A549 (cell line): Measurements from ENCODE around the gene HNRNPH1.

Source experiments
- CHD2 ChIP-seq: fragments of 150-350 bp; IDR thresholded peaks from 2 replicates; pipeline ENCODE4 v1.6.1; 2014; ENCODE audit warnings: low read length; ENCODE audit not compliant: partially characterized antibody
- CTCF ChIP-seq: fragments of >200 bp; sonication (Bioruptor Twin); formaldehyde crosslinking; IDR thresholded peaks from 3 replicates; pipeline ENCODE4 v1.5.1; 2016
- HDAC2 ChIP-seq: fragments of 200-600 bp; sonication (generic); IDR thresholded peaks from 2 replicates; pipeline ENCODE4 v1.6.1; 2016
- JUN ChIP-seq, 2 experiments: fragments of >200 bp; sonication (Bioruptor Twin); formaldehyde crosslinking; IDR thresholded peaks; 2 replicates in 1 of 2; 3 replicates in 1 of 2; pipeline ENCODE4 v1.6.1; 2016 to 2017
- KDM5A ChIP-seq: fragments of 200-600 bp; sonication (generic); IDR thresholded peaks from 2 replicates; pipeline ENCODE4 v1.6.1; 2016; ENCODE audit warnings: antibody characterized with exemption, mild to moderate bottlenecking
- MAX ChIP-seq: IDR thresholded peaks from 2 replicates; pipeline ENCODE4 v1.6.1; 2012
- POLR2AphosphoS2 ChIP-seq: conservative IDR thresholded peaks from 2 replicates; pipeline ENCODE4 v1.6.1; 2012; ENCODE audit warnings: low read length, improper control_type of control experiment, inconsistent platforms
- USF2 ChIP-seq: fragments of 450-650 bp; IDR thresholded peaks from 2 replicates; pipeline ENCODE4 v1.6.1; 2014; ENCODE audit warnings: antibody characterized with exemption
- ZFP36 ChIP-seq: fragments of 450-650 bp; IDR thresholded peaks from 2 replicates; pipeline ENCODE4 v1.6.1; 2014; ENCODE audit warnings: borderline replicate concordance; ENCODE audit not compliant: partially characterized antibody

GRCh38 chr5:179648410-179648809 is 24.9 kb upstream of the HNRNPH1 start:
- no peak for TF ChIP-seq HDAC2
- no peak for TF ChIP-seq CTCF
- no peak for TF ChIP-seq JUN (IDR thresholded peaks at IDR 0.05)
- TF ChIP-seq POLR2AphosphoS2, result no peak
- TF ChIP-seq USF2, result no peak
- TF ChIP-seq ZFP36, result no peak
- TF ChIP-seq CHD2, result no peak
- TF ChIP-seq MAX, result no peak
- no peak for TF ChIP-seq KDM5A
